ENCODE results near the gene GRK2. TPM values are rescaled to one million over a fixed set of nuclear protein-coding genes. Genes with fewer than 3 reads are reported as not detected.

The GRK2 gene
- polyA plus RNA-seq, 4 donors = 45.6 to 65.0 (median 49.0) TPM

DNA sequence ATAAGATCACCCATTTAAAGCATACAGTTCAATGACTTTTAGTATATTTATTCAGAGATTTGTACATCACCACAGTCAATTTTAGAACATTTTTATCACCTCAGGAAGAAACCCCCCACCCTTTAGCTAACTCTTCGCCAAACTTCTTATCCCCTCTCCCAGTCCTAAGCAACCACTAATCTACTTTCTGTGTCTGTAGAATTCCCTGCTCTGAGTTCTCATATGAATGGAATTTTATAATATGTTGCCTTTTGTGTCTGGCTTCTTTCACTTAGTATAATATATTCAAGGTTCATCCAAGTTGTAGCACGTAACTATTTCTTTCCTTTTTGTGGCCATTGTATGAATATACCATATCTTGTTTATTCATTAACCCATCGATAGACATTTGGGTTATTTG is 26.4 kb downstream of the GRK2 start:
- DNase-seq (ENCODE audit: low read depth in 4 of 4, low spot score in 3 of 4) = no peak

GRCh38 chr11:67293090-67293489 is 26.8 kb downstream of the GRK2 start:
- DNase-seq (ENCODE audit: low read depth in 4 of 4, low spot score in 3 of 4) = no peak

- DNase-seq (ENCODE audit: low read depth in 4 of 4, low spot score in 3 of 4) = no peak
Measured at GRCh38 chr11:67295846-67296245, 29.6 kb downstream of the GRK2 start.

DNA sequence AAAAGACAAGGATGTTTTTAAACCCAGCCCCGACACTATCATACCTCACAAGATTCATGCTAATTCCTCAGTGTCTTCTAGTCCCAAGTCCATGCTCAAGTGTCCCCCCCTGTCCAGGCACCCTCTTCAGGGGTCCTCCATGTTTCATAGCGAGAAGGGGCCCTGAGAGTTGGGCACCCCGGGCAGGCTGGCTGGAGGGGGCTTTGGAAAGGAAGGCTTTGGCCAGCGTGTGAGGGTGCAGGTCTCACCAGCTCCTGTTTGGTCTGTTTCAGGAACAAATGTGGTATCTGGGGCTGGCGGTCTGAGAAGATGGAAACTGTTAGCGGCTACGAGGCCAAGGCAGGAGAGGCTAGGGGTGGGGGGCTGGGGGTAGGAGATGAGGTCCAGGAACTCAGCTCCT is 32.5 kb downstream of the GRK2 start:
- DNase-seq (ENCODE audit: low read depth in 4 of 4, low spot score in 3 of 4) = no peak

- no peak for DNase-seq (ENCODE audit: low read depth in 4 of 4, low spot score in 3 of 4)
Measured at GRCh38 chr11:67299471-67300191, 33.4 kb downstream of the GRK2 start.

DNA sequence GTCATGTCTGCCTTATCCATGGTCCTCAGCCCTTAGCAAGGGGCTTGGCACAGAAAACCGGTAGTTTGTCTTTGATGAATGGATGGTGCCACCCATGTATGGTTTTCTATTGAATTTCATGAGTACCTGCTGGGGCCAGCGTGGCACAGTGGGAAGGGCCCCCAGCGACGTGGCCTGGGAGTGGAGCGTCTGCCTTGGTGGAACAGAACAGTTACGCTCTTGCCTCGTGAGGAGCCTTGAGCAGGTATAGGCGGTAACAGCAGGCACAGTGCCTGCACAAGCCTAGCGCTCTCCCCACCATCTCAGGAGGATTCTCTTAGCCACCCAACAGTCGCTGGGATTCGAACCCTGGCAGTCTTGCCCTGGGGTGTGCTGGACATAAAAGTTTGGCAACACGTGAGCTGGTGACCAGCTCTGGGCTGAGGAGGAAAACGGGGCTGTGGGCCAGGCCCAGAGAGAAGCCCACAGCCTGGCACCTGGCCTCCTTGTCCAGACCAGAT is 34.0 kb downstream of the GRK2 start:
- DNase-seq (ENCODE audit: low read depth in 4 of 4, low spot score in 3 of 4) = no peak

DNA sequence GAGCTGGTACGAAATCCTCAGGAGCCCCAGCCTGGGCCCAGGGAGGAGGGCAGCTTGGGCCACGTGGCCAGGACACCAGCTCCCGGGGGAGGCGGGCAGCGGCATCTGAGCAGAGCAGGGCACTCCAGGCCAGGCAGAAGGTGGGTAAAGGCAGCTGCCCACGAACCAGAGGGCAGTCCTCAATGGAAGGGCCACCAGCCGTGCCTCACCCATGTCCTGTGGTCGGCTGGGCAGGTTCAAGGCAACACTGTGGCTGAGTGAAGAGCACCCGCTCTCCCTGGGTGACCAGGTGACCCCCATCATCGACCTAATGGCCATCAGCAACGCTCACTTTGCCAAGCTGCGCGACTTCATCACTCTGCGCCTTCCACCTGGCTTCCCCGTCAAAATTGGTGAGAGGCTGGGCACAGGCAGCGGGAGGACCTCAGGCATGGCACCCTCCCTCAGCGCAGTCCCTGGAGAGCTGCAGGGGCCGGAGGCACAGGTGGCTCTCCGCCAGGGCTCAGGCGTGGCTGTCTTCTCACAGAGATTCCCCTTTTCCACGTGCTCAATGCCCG is 34.6 kb downstream of the GRK2 start:
- no peak for DNase-seq (ENCODE audit: low read depth in 4 of 4, low spot score in 3 of 4)

- DNase-seq (ENCODE audit: low read depth in 4 of 4, low spot score in 3 of 4) = no peak
Measured at GRCh38 chr11:67301313-67301921, 35.1 kb downstream of the GRK2 start.

DNA sequence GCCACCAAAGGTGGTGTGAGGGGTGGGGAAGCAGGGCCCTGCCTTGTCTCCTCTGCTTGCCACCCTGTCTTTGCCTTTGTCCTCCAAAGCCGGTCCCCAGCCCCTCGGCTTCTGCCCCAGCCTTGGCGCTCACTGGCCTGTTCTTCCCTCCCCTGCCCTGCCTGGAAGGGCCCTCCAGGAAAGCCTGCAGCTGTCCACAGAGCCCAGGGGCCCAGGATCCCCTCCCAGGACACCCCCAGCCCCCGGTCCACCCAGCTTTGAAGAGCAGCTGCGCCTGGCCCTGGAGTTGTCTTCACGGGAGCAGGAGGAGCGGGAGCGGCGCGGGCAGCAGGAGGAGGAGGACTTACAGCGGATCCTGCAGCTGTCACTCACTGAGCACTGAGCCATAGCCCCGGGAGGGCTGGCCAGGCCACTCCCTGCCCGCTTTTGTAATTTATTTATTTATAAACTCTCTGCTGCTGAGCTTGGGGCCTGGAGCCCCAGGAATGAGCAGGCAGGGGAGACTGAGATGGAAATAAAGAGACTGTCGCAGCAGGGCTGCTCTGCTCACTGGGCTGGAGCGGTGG is 35.8 kb downstream of the GRK2 start:
- DNase-seq (ENCODE audit: low read depth in 4 of 4, low spot score in 3 of 4) = no peak

GRCh38 chr11:67302571-67303131 is 36.4 kb downstream of the GRK2 start:
- DNase-seq (ENCODE audit: low read depth in 4 of 4, low spot score in 3 of 4) = no peak

- DNase-seq (ENCODE audit: low read depth in 4 of 4, low spot score in 3 of 4) = no peak
Measured at GRCh38 chr11:67303132-67303834, 37.0 kb downstream of the GRK2 start, which contains the start of gene SSH3. Gene SSH3, plus strand, starts transcription at chr11:67303530. Its CDS starts 96 bp downstream, at chr11:67303626.

DNA sequence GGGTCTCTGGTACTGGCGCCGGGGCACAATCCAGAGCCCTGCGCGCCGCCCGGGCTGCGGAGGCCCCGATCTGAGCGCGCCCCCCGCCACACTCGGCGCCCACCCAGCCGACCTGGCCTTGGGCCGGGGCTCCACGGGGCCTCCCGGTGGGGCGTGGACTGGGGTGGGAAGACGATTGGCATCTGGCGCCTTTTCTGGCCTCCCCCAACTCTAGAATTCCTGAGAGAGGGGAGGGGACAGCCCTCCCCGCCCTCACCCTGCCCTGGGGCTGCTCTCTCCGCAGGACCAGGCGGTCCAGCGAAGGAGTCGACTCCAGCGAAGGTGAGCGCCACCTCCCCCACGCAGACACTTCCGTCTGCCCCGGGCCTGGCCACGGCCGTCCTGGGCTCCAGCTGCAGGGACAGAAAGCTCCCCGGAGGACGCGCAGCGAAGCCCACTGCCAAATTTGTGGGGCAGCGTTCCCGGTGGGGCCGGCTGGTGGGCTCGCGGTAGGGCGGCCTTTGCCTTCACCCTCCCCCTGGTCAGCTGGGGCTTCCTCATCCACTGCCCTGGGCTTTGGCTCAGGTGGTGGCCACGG is 37.6 kb downstream of the GRK2 start:
- DNase-seq (ENCODE audit: low read depth in 4 of 4, low spot score in 3 of 4) = no peak

- DNase-seq (ENCODE audit: low read depth in 4 of 4, low spot score in 3 of 4) = no peak
Measured at GRCh38 chr11:67304511-67305113, 38.3 kb downstream of the GRK2 start.

DNA sequence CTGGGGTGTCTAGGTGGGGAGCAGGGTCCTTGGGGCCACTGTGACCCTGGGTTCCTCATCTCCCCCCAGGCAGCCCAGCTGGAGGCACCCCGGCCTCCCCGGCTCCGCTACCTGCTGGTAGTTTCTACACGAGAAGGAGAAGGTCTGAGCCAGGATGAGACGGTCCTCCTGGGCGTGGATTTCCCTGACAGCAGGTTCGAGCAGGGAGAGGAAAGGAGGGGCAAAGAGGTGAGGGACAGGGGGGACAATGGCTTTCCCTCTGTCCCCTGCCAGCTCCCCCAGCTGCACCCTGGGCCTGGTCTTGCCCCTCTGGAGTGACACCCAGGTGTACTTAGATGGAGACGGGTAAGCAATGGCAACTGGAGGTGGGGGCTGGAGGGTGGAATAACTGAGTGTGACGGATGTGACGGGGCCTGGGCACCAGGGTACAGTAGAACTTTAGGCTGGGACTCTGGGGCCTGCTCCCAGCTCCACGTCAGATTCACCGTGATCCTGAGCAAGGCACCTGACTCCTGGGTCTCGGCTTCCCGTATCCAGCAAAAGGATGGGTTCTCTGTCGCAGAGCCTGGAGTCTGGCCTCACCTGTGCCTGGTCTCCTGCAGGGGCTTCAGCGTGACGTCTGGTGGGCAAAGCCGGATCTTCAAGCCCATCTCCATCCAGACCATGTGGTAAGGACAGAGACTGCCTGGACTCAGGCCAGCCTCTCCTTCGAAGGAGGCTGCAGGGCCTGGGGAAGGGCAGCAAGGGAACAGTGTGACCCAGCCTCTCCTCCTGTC is 40.7 kb downstream of the GRK2 start:
- no peak for DNase-seq (ENCODE audit: low read depth in 4 of 4, low spot score in 3 of 4)

GRCh38 chr11:67307545-67308001 is 41.3 kb downstream of the GRK2 start:
- DNase-seq (ENCODE audit: low read depth in 4 of 4, low spot score in 3 of 4) = no peak

- DNase-seq (ENCODE audit: low read depth in 4 of 4, low spot score in 3 of 4) = no peak
Measured at GRCh38 chr11:67308031-67308866, 42.0 kb downstream of the GRK2 start.

GRCh38 chr11:67309166-67309565 is 42.9 kb downstream of the GRK2 start:
- DNase-seq (ENCODE audit: low read depth in 4 of 4, low spot score in 3 of 4) = no peak

GRCh38 chr11:67309661-67310061 is 43.4 kb downstream of the GRK2 start:
- DNase-seq (ENCODE audit: low read depth in 4 of 4, low spot score in 3 of 4) = no peak
